KMS-11 (cell line): ENCODE results near the gene OMA1.

Experiments used
- H2AFZ ChIP-seq: fragments of 200-600 bp; sonication (generic); 2 replicates; pipeline ENCODE4 v1.6.1; 2016; ENCODE audit warnings: antibody characterized with exemption, mixed run types, low read depth
- H3K27ac ChIP-seq: fragments of 200-600 bp; sonication (generic); 2 replicates; pipeline ENCODE4 v1.6.1; 2016; ENCODE audit warnings: mild to moderate bottlenecking, mixed run types
- H3K27me3 ChIP-seq: fragments of 200-600 bp; sonication (generic); 2 replicates; pipeline ENCODE4 v1.6.1; 2017; ENCODE audit warnings: mild to moderate bottlenecking, low read depth, mixed run types, moderate library complexity; ENCODE audit not compliant: insufficient read depth
- H3K36me3 ChIP-seq: fragments of 200-600 bp; sonication (generic); 2 replicates; pipeline ENCODE4 v1.6.1; 2017; ENCODE audit warnings: mild to moderate bottlenecking, mixed run types; ENCODE audit not compliant: insufficient read depth
- H3K4me1 ChIP-seq: fragments of 200-600 bp; sonication (generic); 2 replicates; pipeline ENCODE4 v1.6.1; 2016; ENCODE audit warnings: mild to moderate bottlenecking, low read depth, mixed run types; ENCODE audit not compliant: poor library complexity, severe bottlenecking
- H3K4me2 ChIP-seq: fragments of 200-600 bp; sonication (generic); 2 replicates; pipeline ENCODE4 v1.7.0; 2016; ENCODE audit warnings: mild to moderate bottlenecking, mixed run types
- H3K4me3 ChIP-seq: fragments of 200-600 bp; sonication (generic); IDR thresholded peaks from 2 replicates; pipeline ENCODE4 v1.6.1; 2017; ENCODE audit warnings: low read depth, low read length, mixed read lengths; ENCODE audit not compliant: insufficient read depth
- H3K79me2 ChIP-seq: fragments of 200-600 bp; sonication (generic); 2 replicates; pipeline ENCODE4 v1.6.1; 2016; ENCODE audit warnings: low read depth, mixed run types; ENCODE audit not compliant: insufficient read depth
- H3K9ac ChIP-seq: fragments of 200-600 bp; sonication (generic); 2 replicates; pipeline ENCODE4 v1.6.1; 2016; ENCODE audit warnings: mild to moderate bottlenecking, mixed run types
- H4K20me1 ChIP-seq: fragments of 200-600 bp; sonication (generic); 2 replicates; pipeline ENCODE4 v1.6.1; 2016; ENCODE audit warnings: mild to moderate bottlenecking, mixed run types; ENCODE audit not compliant: insufficient read depth
- TF ChIP-seq, protein P1 (sequence below): fragments of 200-600 bp; sonication (generic); conservative IDR thresholded peaks from 2 replicates; pipeline ENCODE4 v1.6.1; 2017; ENCODE audit warnings: low read depth, mild to moderate bottlenecking, antibody characterized with exemption, low read length, moderate library complexity, mixed read lengths

The OMA1 gene

DNA sequence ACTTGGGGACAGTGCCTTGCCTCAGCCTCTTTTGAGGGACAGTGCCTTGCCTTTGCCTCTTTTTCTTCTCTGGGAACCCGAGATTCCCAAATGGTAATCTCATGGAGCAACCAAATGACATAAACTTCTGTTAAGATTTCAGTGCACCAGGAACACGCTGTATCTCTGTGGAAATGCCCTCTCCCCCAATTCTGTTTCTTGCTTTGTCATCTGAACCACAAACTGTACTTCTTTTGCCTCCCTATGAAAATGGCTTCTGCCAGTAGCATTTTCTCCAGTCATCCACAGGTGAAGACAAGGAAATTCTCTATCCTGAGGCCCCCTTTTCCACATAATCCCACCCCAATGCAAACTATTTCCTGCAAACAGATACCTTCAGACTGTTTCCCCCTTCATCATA is 66.3 kb downstream of the OMA1 start:
- Histone ChIP-seq H3K79me2 (no peaks in the 10 kb centered on the region), H3K27me3 (no peaks in the 10 kb centered on the region), H4K20me1 (no peaks in the 10 kb centered on the region), H2AFZ (no peak overlapping the region), H3K27ac (no peak overlapping the region), H3K4me3 (no peak overlapping the region), H3K9ac (no peak overlapping the region), H3K4me1 (no peaks in the 10 kb centered on the region), H3K4me2 (no peak overlapping the region), H3K36me3 (no peaks in the 10 kb centered on the region)
- TF ChIP-seq, protein P1, sequence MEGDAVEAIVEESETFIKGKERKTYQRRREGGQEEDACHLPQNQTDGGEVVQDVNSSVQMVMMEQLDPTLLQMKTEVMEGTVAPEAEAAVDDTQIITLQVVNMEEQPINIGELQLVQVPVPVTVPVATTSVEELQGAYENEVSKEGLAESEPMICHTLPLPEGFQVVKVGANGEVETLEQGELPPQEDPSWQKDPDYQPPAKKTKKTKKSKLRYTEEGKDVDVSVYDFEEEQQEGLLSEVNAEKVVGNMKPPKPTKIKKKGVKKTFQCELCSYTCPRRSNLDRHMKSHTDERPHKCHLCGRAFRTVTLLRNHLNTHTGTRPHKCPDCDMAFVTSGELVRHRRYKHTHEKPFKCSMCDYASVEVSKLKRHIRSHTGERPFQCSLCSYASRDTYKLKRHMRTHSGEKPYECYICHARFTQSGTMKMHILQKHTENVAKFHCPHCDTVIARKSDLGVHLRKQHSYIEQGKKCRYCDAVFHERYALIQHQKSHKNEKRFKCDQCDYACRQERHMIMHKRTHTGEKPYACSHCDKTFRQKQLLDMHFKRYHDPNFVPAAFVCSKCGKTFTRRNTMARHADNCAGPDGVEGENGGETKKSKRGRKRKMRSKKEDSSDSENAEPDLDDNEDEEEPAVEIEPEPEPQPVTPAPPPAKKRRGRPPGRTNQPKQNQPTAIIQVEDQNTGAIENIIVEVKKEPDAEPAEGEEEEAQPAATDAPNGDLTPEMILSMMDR = no peak

DNA sequence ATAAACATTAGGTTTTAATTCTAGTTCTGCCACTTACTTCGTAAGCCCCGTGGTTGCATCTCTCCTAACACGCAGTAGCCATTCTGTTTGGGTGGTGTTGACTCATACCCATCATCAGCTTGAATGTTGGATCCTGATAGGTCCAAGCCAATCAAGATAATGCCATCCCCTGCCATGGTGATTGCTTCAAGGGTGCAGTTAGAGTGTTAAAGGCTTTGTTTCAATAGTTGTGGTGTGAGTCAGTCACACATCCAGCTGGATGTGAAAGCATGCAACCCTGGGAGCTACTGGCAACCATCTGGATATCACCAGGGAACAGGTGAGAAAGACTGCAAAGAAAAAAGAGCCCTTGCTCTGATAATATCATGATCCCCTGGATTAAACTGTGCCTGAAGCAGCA is 69.1 kb downstream of the OMA1 start:
- Histone ChIP-seq H3K4me1 (no peaks in the 10 kb centered on the region), H3K27ac (no peak overlapping the region), H3K9ac (no peak overlapping the region), H3K4me3 (no peak overlapping the region), H3K27me3 (no peaks in the 10 kb centered on the region), H2AFZ (no peak overlapping the region), H3K4me2 (no peak overlapping the region), H3K79me2 (no peaks in the 10 kb centered on the region), H3K36me3 (no peaks in the 10 kb centered on the region), H4K20me1 (no peaks in the 10 kb centered on the region)
- TF ChIP-seq, protein P1 = no peak

DNA sequence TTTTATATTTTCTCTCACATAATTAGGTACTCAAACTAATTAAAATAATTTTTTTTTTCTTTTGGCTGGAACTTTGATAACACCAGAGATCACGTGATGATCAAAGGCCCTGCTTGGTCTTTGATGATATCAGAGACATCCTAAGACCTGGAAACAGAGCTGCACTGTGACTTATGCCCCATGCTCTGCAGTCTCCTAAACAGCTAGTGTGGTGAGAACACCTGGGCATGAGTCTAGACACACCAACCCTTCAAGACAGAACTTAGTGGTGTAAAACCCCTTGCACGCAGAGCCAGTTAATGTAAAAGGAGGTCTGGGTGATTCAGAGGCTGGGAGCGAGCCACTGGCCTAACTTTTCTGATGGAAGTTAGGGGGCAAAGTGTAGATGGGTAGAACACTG is 70.3 kb downstream of the OMA1 start:
- H2AFZ ChIP-seq = no peak overlapping the region
- H3K4me1 ChIP-seq = no peaks in the 10 kb centered on the region
- H3K4me2 ChIP-seq = no peak overlapping the region
- H4K20me1 ChIP-seq = no peaks in the 10 kb centered on the region
- no peak overlapping the region for H3K4me3 ChIP-seq
- H3K27me3 ChIP-seq = no peaks in the 10 kb centered on the region
- no peak overlapping the region for H3K9ac ChIP-seq
- no peak overlapping the region for H3K27ac ChIP-seq
- TF ChIP-seq, protein P1 = no peak
- no peaks in the 10 kb centered on the region for H3K36me3 ChIP-seq
- H3K79me2 ChIP-seq = no peaks in the 10 kb centered on the region

DNA sequence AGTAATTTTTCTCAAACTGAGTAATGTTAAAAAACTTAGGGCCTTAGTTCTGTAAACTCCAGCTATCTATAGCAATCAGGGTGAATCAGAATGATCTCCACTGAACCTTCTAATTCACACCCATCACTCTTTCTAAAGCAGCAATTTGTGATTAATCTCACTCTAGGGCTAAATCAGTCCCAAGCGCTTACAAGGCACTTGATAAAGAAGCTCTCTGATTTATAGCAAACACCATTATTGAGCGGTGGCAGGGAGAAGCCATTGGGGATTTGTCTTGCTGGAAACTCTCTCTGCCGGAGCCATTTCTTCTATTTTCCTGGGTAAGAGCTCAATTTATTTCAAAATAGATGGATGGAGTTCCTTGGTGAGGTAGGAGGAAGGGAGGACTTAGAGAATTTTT is 77.0 kb downstream of the OMA1 start:
- Histone ChIP-seq H3K9ac (no peak overlapping the region), H3K27ac (no peak overlapping the region), H3K27me3 (no peaks in the 10 kb centered on the region), H3K79me2 (no peaks in the 10 kb centered on the region), H2AFZ (no peak overlapping the region), H3K36me3 (no peaks in the 10 kb centered on the region), H4K20me1 (no peaks in the 10 kb centered on the region), H3K4me2 (no peak overlapping the region), H3K4me1 (no peaks in the 10 kb centered on the region), H3K4me3 (no peak overlapping the region)
- TF ChIP-seq, protein P1 = no peak

DNA sequence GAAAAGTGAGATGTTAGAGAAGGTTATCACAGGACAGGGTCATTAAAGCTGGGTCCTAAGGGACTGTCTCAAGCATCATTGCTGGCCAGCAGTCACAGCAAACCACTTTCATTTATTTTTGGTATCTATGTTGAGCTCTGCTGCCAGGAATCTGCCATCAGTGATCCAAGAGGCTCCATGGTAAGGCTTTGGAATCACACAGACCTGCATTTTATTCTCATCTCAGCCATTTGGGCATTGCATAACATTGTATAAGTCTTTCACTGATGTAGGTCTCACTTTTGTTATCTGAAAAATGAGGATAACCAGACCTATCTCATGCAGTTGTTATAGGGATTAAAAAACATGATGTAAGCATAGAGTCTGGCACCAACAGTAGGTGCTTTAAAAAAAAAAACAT is 77.5 kb downstream of the OMA1 start:
- Histone ChIP-seq H3K36me3 (no peaks in the 10 kb centered on the region), H3K4me1 (no peaks in the 10 kb centered on the region)
- TF ChIP-seq, protein P1 = no peak

More for the DNA sequence above, 77.5 kb downstream of the OMA1 start:
- Histone ChIP-seq H3K27me3 (no peaks in the 10 kb centered on the region), H4K20me1 (no peaks in the 10 kb centered on the region), H3K4me3 (no peak overlapping the region), H2AFZ (no peak overlapping the region), H3K9ac (no peak overlapping the region), H3K4me2 (no peak overlapping the region), H3K27ac (no peak overlapping the region), H3K79me2 (no peaks in the 10 kb centered on the region)
